C4-2B (cell line): ENCODE data around the gene NUDT22.

Experiments used
- CTCF ChIP-seq: fragments of 450-650 bp; conservative IDR thresholded peaks from 2 replicates; pipeline ENCODE4 v1.5.1; 2017; ENCODE audit warnings: mild to moderate bottlenecking
- ZFX ChIP-seq: fragments of 450-650 bp; IDR thresholded peaks from 2 replicates; pipeline ENCODE4 v1.6.1; 2017

GRCh38 chr11:64233913-64234586, 8.0 kb downstream of the NUDT22 start, which contains the start of gene VEGFB:
- TF ChIP-seq CTCF (no peak), ZFX (no peak)
